ENCODE data around the gene PHACTR1. TPM values are rescaled to one million over a fixed set of nuclear protein-coding genes. Genes with fewer than 3 reads are reported as not detected.

Gene PHACTR1
- total RNA-seq, 1 experiment from 2014 or later = 15.5 TPM

- Mint-ChIP-seq H3K27me3 (ENCODE audit: low read depth) (no peaks in the 10 kb centered on the region), H3K27ac (no peak overlapping the region), H3K4me3 (no peak overlapping the region), H3K9me3 (peaks cover 3% of the 10 kb centered on the region), H3K4me1 (peaks cover 13% of the 10 kb centered on the region), H3K36me3 (no peaks in the 10 kb centered on the region)
- ATAC-seq = no peak
- ChIA-PET CTCF (interaction anchor here (1.2 to 1.4 kb wide), 2 partner anchors 82 to 100 kb away, joined by 3 read pairs; no protein-coding TSS in a partner anchor), POLR2A (no interaction called here)
- TF ChIP-seq FOXP1 (CRISPR knock-in tag; IDR thresholded peaks at IDR 0.05; ENCODE audit: borderline replicate concordance) (no peak), ZNF263 (CRISPR knock-in tag; IDR thresholded peaks at IDR 0.05; ENCODE audit: low read depth) (no peak), ZNF671 (CRISPR knock-in tag; IDR thresholded peaks at IDR 0.05) (no peak), ETV6 (CRISPR knock-in tag; IDR thresholded peaks at IDR 0.05) (no peak), TEAD4 (CRISPR knock-in tag; IDR thresholded peaks at IDR 0.05) (no peak), SOX15 (CRISPR knock-in tag; IDR thresholded peaks at IDR 0.05) (no peak), IRF1 (CRISPR knock-in tag; IDR thresholded peaks at IDR 0.05) (no peak), TEAD1 (CRISPR knock-in tag; IDR thresholded peaks at IDR 0.05) (no peak), ZNF121 (CRISPR knock-in tag; IDR thresholded peaks at IDR 0.05) (no peak), ZNF138 (CRISPR knock-in tag; conservative IDR thresholded peaks at IDR 0.05) (no peak), ARID4B (CRISPR knock-in tag; IDR thresholded peaks at IDR 0.05; ENCODE audit: borderline replicate concordance) (no peak)
- TF ChIP-seq, protein P1, sequence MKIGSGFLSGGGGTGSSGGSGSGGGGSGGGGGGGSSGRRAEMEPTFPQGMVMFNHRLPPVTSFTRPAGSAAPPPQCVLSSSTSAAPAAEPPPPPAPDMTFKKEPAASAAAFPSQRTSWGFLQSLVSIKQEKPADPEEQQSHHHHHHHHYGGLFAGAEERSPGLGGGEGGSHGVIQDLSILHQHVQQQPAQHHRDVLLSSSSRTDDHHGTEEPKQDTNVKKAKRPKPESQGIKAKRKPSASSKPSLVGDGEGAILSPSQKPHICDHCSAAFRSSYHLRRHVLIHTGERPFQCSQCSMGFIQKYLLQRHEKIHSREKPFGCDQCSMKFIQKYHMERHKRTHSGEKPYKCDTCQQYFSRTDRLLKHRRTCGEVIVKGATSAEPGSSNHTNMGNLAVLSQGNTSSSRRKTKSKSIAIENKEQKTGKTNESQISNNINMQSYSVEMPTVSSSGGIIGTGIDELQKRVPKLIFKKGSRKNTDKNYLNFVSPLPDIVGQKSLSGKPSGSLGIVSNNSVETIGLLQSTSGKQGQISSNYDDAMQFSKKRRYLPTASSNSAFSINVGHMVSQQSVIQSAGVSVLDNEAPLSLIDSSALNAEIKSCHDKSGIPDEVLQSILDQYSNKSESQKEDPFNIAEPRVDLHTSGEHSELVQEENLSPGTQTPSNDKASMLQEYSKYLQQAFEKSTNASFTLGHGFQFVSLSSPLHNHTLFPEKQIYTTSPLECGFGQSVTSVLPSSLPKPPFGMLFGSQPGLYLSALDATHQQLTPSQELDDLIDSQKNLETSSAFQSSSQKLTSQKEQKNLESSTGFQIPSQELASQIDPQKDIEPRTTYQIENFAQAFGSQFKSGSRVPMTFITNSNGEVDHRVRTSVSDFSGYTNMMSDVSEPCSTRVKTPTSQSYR (CRISPR knock-in tag; IDR thresholded peaks at IDR 0.05) = no peak
- TF ChIP-seq, protein P2, sequence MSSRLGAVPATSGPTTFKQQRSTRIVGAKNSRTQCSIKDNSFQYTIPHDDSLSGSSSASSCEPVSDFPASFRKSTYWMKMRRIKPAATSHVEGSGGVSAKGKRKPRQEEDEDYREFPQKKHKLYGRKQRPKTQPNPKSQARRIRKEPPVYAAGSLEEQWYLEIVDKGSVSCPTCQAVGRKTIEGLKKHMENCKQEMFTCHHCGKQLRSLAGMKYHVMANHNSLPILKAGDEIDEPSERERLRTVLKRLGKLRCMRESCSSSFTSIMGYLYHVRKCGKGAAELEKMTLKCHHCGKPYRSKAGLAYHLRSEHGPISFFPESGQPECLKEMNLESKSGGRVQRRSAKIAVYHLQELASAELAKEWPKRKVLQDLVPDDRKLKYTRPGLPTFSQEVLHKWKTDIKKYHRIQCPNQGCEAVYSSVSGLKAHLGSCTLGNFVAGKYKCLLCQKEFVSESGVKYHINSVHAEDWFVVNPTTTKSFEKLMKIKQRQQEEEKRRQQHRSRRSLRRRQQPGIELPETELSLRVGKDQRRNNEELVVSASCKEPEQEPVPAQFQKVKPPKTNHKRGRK (CRISPR knock-in tag; IDR thresholded peaks at IDR 0.05; ENCODE audit: borderline replicate concordance) = no peak
- DNase-seq (ENCODE audit: low spot score) = no peak
Measured at GRCh38 chr6:13094781-13095425, 378.3 kb downstream of the PHACTR1 start.

DNA sequence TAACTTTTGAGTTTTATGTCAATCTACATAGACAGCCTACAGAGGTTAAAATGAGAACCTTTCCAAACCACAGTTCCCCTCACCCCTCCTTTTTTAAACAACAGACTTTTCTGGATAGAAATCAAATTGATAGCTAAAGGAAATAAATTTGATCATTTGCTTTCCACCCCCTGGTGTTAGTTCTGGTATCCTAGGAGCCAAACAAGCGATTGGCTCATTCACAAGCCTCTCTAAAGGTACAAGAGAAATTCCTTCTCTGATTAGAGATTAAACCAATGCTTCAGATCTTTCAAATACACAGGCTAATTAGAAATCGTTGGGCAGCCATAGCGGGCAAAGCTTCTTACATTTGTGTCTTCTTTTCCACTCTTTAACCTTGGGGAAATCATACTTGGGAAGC is 379.5 kb downstream of the PHACTR1 start:
- no peak overlapping the region for H3K27ac Mint-ChIP-seq
- POLR2A ChIA-PET = interaction anchor here (0.6 to 0.7 kb wide), 2 partner anchors 313 to 981 kb away, joined by 4 to 6 read pairs; no protein-coding TSS in a partner anchor
- no peak for TF ChIP-seq OVOL2 (CRISPR knock-in tag; IDR thresholded peaks at IDR 0.05; ENCODE audit: borderline replicate concordance)
- no peak for TF ChIP-seq ZNF317 (CRISPR knock-in tag; IDR thresholded peaks at IDR 0.05; ENCODE audit: borderline replicate concordance, low read depth)
- TF ChIP-seq CTCF (IDR thresholded peaks at IDR 0.05) = no peak
- no peak for TF ChIP-seq NR2C2 (CRISPR knock-in tag; IDR thresholded peaks at IDR 0.05)
- TF ChIP-seq NR3C1 (CRISPR knock-in tag; conservative IDR thresholded peaks at IDR 0.05; ENCODE audit: low read depth) = no peak
- no peak for TF ChIP-seq ZNF423 (CRISPR knock-in tag; IDR thresholded peaks at IDR 0.05)
- TF ChIP-seq ZNF416 (CRISPR knock-in tag; IDR thresholded peaks at IDR 0.05) = no peak
- TF ChIP-seq, protein P3, sequence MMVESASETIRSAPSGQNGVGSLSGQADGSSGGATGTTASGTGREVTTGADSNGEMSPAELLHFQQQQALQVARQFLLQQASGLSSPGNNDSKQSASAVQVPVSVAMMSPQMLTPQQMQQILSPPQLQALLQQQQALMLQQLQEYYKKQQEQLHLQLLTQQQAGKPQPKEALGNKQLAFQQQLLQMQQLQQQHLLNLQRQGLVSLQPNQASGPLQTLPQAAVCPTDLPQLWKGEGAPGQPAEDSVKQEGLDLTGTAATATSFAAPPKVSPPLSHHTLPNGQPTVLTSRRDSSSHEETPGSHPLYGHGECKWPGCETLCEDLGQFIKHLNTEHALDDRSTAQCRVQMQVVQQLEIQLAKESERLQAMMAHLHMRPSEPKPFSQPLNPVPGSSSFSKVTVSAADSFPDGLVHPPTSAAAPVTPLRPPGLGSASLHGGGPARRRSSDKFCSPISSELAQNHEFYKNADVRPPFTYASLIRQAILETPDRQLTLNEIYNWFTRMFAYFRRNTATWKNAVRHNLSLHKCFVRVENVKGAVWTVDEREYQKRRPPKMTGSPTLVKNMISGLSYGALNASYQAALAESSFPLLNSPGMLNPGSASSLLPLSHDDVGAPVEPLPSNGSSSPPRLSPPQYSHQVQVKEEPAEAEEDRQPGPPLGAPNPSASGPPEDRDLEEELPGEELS (CRISPR knock-in tag; IDR thresholded peaks at IDR 0.05) = no peak

More for the DNA sequence above, 379.5 kb downstream of the PHACTR1 start:
- Mint-ChIP-seq H3K9me3 (peaks cover 3% of the 10 kb centered on the region), H3K27me3 (ENCODE audit: low read depth) (no peaks in the 10 kb centered on the region), H3K4me1 (peaks cover 13% of the 10 kb centered on the region), H3K36me3 (no peaks in the 10 kb centered on the region), H3K4me3 (no peak overlapping the region)
- CTCF ChIA-PET = interaction anchor here (0.6 to 1.4 kb wide), 5 partner anchors 17 to 161 kb away, joined by 3 to 4 read pairs (median 3); no protein-coding TSS in a partner anchor
- ATAC-seq (no peak), DNase-seq (ENCODE audit: low spot score) (no peak)

Data from WTC11 (cell line).